GDM1 (cell line): ENCODE data around the gene CDH4.

Source experiments
- DNase-seq: peaks from one replicate; lab custom pipeline; 2025; lab: John Stamatoyannopoulos, UW

Gene CDH4

DNA sequence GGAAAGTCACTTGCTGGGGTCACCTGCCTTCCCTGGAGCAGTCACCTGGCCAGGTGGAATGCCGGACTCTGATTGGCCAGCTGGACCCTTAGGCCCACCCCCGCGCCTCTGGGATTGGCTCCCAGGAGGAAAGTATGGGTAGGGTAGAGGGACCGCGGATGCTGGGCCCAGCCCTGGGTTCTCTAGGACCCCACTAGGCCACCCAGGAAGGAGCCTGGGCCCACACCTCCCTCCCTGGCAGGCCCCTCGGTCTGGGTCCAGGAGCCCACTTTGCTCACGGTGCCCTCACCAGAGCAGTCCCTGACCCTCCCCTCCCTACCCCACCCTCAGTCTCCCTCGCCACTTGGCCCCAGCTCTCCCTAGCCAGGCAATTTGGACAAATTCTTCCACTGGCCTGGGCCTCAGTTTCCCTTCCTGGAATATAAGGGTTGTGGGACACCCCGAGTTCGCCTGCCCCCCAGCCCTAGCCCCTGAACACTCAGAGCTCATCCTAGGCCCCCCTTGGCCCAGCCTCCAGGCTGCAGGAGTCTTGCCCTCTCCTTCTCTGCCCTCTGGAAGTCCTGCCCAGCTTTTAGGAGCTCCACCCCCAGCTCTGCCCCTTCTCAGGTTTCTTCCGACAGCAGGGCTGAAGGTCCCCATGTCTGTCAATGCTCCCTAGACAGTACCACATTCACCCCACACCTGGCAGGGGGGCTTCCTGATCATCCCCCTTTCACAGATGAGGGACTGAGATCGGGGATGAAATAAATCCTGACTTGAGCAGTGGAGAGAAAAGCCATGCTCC is 514.0 kb downstream of the CDH4 start:
- no peak for DNase-seq

DNA sequence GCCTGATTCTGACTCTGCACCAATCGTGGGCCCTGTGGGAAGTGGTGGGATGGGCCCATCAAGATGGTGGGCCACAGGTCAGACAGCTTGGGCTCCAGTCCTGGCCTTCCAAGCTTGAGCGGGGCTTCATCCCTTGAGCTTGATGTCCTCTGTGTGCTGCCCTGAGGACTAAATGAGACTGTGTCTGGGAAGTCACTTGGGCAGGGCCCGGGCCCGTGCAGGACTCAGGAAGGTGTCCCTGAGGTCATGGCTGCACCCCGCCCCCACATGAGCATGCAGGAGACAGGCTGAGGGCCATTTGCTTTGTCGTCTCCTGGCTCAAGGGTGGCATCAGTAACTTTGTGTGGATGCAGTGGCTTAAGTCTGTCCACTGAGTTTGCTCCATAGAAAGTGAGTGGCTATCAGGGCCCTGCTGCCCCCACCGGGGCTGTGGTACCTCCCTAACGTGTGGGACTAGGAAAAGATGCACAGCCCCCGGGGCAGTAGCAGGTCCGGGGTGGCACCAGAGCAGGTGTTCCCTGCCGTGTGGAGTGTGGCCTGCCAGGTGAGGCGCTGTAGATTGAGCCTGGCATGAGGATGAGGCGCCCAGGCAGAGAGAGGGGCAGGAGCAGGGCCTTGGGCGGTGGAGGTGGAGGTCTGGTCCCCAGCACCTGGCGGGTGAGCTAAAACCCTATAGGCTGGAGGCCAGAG is 515.0 kb downstream of the CDH4 start:
- no peak for DNase-seq

DNA sequence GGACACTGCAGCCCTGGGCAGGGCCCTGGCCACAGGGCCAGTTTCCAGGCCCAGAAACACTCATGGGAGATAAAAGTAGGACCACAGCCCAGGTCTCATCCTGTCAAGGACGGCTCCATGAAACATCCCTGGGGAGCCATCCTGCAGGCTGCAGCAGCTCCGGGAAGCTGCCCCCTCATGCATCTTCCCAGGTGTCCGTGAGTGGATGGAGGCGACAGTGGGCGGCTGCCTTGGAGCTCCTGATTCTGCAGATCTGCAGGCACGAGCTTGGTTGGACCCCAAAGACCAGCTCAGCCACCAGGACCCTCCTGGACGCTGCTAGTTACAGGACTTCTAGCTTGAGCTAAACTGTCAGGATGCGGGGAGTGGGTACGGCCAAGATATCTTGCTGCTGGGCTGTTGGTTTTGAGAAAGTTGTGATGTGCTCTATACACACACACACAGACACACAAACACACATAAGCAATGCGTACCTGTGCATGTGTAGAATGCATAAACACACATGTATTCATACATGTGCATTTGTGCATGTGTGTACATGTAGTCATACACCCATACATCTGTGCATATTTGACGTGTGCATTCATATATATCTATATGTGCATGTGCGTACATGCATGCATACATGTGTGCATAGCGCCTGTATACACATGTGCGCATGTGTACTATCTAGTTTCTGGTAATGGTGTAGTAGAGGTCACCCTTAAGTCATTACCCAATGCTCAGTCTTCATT is 515.9 kb downstream of the CDH4 start:
- no peak for DNase-seq

DNA sequence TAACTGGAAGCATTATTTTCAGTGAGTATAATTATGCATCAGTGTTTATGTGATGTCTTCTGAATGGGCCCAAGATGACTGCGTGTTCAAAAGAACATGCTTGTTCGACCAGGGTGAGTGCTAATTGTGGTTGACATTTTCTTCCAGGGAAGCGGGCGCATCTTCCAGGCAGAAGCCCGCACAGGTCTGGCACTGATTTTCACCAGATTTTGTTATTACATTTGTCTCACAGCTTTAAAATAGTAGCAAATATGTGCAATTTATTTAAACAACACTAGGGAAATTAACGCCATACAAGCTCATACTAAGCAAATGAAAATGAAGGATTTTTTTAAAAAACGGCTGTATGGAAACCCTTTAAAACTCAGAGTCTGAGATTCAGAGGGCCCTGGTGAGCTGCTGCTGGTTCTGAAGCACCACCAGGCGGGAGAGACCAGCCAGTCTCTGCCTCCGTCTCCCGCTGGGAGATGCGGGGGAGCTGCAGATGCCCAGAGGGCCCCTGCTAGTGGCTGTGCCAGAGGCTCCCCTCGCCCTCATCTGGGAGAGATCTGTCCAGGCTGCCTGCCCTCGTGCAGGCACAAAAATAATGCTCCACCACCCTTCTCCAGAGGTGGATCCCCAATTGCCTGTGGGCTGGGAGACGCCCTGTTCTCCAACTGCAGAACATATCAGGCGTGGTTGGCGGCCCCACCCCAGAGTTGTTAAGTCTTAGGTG is 516.7 kb downstream of the CDH4 start:
- DNase-seq: no peak

DNA sequence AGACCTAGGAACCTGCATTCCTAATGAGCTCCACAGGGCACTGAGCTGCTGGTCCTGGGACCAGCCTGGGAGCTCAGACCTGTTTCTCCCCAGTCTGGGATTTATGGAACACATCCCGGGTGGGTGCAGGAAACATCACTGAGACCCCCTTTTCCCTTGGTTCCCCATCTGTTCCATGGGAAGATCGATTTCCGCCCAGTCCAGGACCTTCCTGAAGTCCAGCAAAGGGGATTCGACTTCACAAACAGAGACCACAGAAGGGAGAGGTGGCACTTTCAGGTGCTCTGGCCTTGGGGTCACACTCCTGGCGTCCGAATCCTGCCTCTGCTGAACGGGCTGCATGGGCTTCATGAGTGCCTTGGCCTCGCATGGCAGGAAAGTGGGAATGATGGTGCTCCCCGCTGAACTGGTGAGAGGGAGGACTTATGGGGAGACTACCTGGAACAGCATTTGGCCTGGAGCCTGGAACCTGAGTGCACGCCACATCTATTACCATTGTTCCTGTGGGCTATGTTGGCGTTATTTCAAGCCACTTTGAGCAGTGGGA is 517.3 kb downstream of the CDH4 start:
- DNase-seq: no peak

DNA sequence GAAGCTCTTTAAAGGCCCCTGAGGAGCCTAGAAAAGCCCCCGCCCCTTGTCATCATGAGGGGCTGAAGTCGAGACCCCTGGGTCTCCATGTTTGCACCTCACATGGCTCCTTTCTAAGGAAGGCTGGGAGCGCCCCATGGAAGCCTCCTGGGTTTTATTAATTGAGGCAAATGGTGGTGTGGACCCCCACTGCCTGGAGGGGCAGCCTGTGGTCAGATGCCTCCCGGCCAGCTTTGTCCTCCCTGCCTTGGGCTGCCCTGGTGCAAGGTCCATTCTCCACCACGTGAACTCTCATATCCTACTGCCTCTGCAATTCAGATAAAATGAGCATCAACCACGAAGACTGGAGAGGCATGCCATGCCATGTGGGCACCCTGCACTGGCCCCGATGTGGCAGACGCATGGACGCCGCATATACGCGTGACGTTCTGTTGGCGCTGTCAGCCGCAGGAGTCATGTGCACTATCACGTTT is 518.1 kb downstream of the CDH4 start:
- no peak for DNase-seq

DNA sequence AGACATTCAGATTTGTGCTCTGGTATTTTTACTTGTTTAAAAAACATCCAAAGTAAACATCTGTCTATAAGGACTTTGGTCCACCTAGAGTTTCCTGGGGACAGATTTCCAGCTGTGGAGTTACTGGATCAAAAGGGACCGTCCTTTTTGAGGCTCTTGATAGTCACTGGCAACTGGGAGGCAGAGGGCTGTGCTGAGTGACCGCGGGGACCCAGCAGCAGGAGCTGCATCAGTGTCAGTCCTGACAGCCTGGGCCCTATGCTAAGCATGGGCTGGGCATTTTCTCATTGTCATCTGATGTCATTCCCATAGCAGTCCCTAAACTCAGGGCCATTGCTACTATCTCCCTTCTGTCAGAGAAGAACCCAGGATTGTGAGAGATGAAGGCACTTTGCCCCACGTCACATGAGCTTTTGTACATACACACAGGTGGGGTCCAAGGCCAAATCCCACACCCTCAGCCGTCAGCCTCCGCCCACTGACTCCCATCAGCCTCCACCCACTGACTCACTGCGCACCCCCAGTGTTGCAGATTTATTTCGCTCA is 519.8 kb downstream of the CDH4 start:
- no peak for DNase-seq

DNA sequence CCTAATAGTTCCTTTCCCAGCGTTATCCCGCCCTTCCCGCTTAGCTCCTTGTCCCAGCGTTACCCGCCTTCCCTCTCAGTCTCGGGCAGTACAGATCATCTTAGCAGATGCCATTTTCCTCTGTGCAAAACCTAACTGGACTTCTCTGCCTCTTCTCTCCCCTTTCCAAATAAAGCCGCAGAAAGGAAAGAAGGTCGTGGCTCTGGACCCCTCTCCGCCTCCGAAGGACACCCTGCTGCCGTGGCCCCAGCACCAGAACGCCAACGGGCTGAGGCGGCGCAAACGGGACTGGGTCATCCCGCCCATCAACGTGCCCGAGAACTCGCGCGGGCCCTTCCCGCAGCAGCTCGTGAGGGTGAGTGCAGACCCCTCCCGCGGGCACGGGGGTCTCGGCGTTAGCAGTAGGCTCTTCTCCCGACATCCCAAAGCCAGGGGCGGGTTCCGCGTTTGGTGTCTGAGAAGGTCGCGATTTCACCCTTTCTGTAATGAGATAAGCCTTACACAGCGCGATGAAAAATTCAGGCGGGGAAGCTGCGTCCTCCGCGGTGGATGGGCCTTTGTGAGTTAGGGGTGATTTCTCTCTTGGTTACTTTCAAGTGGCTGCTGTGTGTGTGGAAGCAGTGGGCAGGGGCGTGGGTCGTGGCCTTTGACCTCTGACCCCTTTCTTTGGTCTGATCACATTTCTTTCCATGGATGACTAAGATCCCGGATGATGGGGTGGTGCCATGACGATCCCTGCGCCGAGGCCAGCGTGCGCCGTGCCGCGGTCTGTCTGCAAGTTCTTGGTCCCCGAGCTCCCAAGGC is 521.0 kb downstream of the CDH4 start:
- DNase-seq: no peak

DNA sequence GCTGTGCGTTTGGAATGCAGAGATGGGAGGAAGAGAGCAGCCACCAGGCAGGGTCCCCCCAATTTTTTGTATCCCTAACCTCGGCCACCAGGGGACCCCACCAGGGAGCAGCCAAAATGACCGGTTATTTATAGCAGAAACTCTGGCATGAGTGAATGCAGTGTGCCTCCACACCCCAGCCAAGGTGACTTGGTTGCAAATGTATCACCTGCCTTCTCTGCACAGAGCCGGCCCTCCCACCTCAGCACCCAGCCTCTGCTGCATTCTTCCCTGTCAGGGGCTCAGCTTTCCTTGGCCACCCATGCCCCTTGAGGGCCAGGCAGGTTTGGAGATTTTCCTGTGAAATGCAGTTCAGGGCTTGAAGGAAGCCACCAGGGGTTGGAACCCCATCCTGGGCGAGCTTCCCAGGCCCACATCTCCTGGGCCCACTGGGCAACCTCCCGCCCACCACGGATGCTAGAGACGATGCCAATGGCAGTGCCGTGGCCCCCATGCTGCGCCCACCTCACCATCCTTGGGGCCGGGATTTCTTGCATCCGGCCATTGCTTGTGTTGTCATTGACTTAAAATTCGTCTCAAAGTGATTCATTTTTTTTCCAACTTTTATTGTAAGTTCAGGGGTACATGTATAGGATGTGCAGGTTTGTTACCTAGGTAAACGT is 522.0 kb downstream of the CDH4 start:
- no peak for DNase-seq

DNA sequence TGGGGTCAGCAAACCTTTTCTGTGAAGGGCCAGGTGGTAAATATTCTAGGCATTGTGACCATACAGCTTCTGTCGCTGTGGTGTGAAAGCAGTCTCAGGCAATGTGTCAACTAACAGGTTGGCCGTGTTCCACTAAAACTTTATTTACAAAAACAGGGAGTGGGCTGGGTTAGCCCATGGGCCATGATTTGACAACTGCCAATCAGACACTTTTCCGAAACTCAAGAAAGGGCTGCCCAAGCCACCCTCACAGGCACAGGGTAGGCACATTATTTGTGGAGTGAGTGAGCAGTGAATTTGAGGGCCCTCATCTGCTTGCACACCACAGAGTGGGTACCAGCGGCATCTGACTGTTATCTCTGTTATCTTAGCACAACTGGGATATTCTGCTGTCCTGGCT is 523.4 kb downstream of the CDH4 start:
- DNase-seq: no peak

DNA sequence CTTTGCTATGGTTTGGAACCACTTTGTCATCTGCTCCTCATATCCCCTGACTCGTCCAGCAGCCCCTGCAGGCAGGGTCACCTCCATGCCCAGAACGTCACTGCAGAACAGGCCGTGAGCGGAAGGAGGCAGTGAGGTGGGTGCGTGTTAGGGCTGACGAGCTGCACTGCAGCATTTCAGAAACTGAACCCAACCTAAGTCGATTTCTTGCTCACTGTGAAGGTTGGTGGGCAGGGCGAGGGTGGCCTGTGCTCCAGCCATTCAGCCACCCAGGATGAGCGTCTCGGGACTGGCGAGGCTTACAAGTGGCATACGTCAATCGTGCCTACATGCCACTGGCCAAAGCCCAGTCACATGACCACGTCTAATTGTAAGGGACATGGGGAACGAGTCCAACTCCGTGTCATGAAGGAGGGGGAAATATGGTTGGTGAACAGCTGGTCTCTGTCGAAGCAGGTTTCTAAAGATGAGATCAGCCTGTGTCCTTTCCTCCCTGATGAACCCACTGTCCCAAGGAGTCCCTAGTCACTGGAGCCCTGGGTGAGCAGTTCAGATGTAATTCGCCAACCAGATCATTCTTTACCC is 524.5 kb downstream of the CDH4 start:
- no peak for DNase-seq

DNA sequence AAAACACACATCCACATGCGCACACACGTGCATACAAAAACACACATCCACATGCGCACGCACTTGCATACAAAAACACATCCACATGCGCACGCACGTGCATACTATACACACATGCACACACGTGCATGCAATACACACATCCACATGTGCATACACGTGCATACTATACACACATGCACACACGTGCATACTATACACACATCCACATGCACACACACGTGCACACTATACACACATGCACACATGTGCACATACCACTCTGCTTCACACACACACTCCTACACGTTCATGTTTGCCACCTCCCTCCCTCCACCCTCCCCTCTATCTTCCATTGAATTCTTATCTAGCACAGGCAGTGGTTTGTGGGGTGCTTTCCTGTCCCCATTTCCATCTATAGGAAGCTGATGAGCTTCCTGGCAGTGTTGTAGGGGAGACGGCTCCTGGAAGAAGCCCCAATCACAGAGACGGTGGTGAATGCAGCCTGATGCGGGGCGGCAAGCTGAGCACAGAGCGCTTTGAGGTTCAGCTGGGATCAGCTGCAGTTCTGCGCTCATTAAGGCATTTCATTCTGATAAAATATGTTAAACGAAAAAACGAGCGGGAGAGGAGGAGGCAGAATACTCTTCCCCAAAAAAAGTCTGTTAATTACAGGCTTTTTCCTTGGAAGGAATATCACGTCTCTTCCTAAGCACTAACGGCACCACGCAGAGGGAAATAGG is 525.9 kb downstream of the CDH4 start:
- DNase-seq: no peak

DNA sequence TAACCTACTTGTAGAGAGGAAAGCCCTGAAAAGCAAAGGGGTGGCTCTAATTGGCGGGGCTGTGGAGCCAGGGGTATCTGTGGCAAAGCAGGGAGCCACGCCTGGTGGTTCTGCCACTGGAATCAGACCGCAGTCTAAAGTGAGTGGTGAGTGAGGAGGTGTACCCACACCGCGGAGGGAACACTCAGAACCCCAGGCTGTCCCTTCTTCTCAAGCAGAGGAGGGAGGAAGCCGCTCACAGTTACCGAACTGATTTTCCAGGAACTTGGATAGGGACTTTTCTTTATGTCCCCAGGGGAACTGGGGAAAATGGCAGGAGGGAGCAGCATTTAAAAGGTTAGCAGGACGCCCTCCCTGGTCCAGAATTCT is 526.4 kb downstream of the CDH4 start:
- DNase-seq: no peak

DNA sequence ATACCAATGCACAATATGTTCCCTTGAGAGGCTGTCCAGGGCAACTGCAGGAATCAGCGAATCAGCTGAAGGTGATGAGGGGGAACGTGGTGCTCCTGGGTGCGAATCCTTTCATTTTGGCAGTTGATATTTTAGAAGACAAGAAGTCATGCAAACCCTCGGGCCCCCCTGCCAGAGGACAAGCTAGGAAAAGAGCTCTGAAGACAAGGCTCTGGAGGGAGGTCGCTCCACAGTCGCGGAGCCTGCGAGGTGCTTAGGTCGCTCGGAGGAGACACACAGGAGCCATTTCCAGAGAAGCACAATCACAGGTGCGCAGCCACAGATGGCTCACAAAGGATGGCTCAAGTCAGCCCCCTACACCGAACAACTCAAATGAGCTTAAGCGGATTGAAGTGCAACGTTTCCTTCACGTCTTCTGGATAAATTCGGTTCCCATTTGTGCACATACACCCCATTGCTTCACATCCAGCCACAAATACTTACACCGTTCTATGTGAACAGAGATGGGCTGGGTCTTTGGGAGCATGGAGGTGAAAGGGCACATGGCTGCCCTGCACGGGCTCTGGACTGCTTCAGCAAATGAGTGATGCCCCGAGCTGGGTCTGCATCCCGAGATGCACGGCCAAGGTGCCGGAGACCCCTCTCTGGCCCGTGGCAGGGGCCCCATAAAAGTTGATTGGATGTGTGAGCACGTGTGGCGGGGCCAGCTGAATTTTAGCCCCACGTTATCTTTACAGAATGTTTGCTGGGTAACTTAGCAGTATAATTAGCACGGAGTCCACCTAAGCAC is 527.3 kb downstream of the CDH4 start:
- DNase-seq: no peak

DNA sequence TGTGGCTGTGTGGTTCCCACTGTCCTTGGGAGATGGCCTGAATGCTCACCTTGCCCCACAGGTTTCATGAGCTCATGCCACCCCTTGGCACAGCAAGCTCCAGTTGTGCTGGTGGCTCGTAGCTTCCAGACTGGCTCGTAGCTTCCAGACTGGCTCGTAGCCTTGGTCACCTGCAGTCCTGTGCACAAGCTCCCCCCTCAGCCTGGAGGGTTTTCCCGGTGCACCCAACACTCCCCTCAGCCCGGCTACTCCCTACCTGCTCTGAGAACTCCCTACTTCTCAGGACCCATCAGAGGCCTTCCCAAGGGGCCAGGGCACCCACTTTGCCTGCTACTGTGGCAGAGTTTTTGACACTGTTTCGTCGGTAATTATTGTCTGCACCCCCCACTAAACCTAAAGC is 528.0 kb downstream of the CDH4 start:
- DNase-seq: no peak

DNA sequence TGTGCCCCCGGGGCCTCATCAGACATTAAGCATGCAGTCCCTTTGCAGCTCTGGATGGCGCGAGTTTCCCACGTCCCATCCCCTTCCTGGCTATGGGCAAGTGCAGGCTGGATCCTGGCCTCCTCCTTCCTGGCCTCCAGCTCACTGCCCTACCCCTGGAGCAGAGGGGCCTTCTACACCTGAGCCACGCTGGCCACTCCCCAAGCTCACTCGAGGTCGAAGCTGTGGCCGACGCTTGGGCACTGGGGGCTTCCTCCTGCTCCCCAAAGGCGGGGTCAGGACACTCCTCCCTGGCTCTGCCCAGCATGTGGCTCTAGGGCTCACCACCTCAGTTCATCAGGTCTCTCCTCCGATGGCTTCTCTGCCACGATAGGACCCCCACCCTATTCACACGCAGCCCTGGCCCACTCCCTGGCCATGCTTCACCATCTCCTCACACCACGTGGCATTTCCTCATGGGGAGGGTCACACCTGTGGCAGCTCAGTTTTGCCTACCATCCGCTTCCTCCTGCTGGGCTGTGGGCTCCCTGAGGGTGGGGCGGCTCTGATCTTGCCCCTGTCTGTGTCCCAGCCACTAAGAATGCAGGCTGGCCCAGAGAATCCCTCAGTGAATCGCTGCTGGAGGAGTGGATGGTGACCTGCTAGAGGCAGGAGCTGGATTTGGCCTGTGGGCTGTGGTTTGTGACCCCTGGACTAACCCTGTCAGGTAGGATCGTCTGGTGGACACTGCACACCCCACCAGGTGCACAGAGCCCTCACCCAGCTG is 532.9 kb downstream of the CDH4 start:
- DNase-seq: no peak

DNA sequence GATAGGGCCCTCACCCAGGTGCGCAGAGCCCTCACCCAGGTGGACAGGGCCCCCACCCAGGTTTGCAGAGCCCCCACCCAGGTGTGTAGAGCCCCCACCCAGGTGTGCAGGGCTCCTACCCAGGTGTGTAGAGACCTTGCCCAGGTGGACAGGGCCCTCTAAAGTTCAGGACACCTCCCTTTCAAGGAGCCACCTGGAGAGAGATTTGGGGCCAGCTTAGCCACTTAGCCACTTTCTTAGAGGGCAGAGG is 533.4 kb downstream of the CDH4 start:
- DNase-seq: no peak

DNA sequence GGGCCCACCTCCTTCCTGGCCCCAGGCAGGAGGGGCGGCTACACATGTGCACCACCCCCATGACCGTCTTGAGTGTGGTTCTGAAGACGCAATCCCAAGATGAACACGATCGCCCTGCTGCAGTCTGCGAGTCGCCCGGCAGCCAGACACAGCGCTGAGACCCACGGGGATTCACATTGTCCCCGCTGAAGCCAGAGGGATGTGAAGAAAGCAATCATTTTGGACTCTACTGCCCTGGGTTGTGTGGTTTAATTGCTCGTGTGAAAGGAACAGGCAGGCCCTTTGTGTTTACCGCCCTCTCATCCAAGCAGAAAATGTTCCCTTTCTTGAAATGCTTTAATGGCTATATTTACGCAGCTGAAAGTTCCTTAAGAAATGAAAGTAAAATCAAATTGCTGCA is 534.2 kb downstream of the CDH4 start:
- no peak for DNase-seq
